22Rv1 (cell line): ENCODE data around the gene OR2V2.

Experiments used
- CTCF ChIP-seq: fragments of 450-650 bp; IDR thresholded peaks from 2 replicates; pipeline ENCODE4 v1.5.1; 2017; ENCODE audit warnings: mild to moderate bottlenecking
- ZFX ChIP-seq: fragments of 450-650 bp; IDR thresholded peaks from 2 replicates; pipeline ENCODE4 v1.6.1; 2017; ENCODE audit warnings: antibody characterized with exemption, borderline replicate concordance

GRCh38 chr5:181190711-181191525 lies 43.5 kb downstream of the OR2V2 start:
- TF ChIP-seq CTCF (peak; percentile 38), ZFX (no peak)
